ENCODE measurements around the gene KLHL14. TPM values are rescaled to one million over a fixed set of nuclear protein-coding genes. Genes with fewer than 3 reads are reported as not detected.
A peak's percentile ranks its signal among the peaks of the same experiment; 100 is the strongest.

The KLHL14 gene
- total RNA-seq: under 1 TPM in 3 of 6 donors, not detected in 3; 0.20 to 0.49 (median 0.44) TPM

- Histone ChIP-seq H3K4me1 (peaks cover 10 to 31% (median 21%) of the 10 kb centered on the region in 4 donors), H3K27me3 (peaks cover 0 to 31% (median 22%) of the 10 kb centered on the region in 4 donors), H3K27ac (no peak within 1 kb of the TSS), H3K36me3 (no peaks in the 10 kb centered on the region), H3K4me3 (peak within 1 kb of the TSS in 3 of 4 donors; percentile 23 to 47 (median 39)), H3K9me3 (no peaks in the 10 kb centered on the region)
- DNase-seq (no peak), ATAC-seq (ENCODE audit: low FRiP score in 2 of 2) (no peak)
- TF ChIP-seq EP300 (IDR thresholded peaks at IDR 0.05) (no peak), POLR2A (IDR thresholded peaks at IDR 0.05) (no peak), CTCF (IDR thresholded peaks at IDR 0.05) (no peak), POLR2AphosphoS5 (IDR thresholded peaks at IDR 0.05) (no peak)
- WGBS, 2 donors: 37 to 51% methylated on average over 17 of the region's 17 CpGs
These were observed at the start of gene KLHL14 for GRCh38 chr18:32772581-32773381. KLHL14 (minus strand) TSS chr18:32773023; CDS start chr18:32770591, 2,432 bp downstream.

GRCh38 chr18:32822197-32822596, 49.4 kb upstream of the KLHL14 start:
- DNase-seq (peak in 1 of 2 donors; percentile 45), ATAC-seq (ENCODE audit: low FRiP score in 2 of 2) (no peak)
- Histone ChIP-seq H3K4me3 (no peak overlapping the region), H3K27me3 (no peaks in the 10 kb centered on the region), H3K27ac (no peak overlapping the region), H3K9me3 (no peaks in the 10 kb centered on the region), H3K36me3 (no peaks in the 10 kb centered on the region), H3K4me1 (no peaks in the 10 kb centered on the region)
- TF ChIP-seq EP300 (IDR thresholded peaks at IDR 0.05) (no peak), POLR2AphosphoS5 (IDR thresholded peaks at IDR 0.05) (no peak), CTCF (IDR thresholded peaks at IDR 0.05) (no peak), POLR2A (IDR thresholded peaks at IDR 0.05) (no peak)
- WGBS, 2 donors: 83 to 86% methylated on average over 16 of the region's 16 CpGs

GRCh38 chr18:32815881-32816280, 43.1 kb upstream of the KLHL14 start:
- TF ChIP-seq POLR2AphosphoS5 (IDR thresholded peaks at IDR 0.05) (no peak), CTCF (IDR thresholded peaks at IDR 0.05) (no peak), POLR2A (IDR thresholded peaks at IDR 0.05) (no peak), EP300 (IDR thresholded peaks at IDR 0.05) (no peak)
- no peaks in the 10 kb centered on the region for H3K9me3 ChIP-seq
- no peak overlapping the region for H3K27ac ChIP-seq
- H3K4me1 ChIP-seq: no peaks in the 10 kb centered on the region
- no peak overlapping the region for H3K4me3 ChIP-seq
- no peaks in the 10 kb centered on the region for H3K36me3 ChIP-seq
- DNase-seq (no peak), ATAC-seq (ENCODE audit: low FRiP score in 2 of 2) (no peak)
- H3K27me3 ChIP-seq: no peaks in the 10 kb centered on the region
- WGBS, 2 donors: 69 to 72% methylated on average over 3 of the region's 3 CpGs

GRCh38 chr18:32812342-32812741, 39.5 kb upstream of the KLHL14 start:
- H3K4me1 ChIP-seq: no peaks in the 10 kb centered on the region
- no peak for ATAC-seq (ENCODE audit: low FRiP score in 2 of 2)
- H3K27me3 ChIP-seq: no peaks in the 10 kb centered on the region
- WGBS, 2 donors: 62 to 87% methylated on average over 3 of the region's 3 CpGs
- H3K9me3 ChIP-seq: no peaks in the 10 kb centered on the region
- no peak overlapping the region for H3K27ac ChIP-seq
- no peak overlapping the region for H3K4me3 ChIP-seq
- DNase-seq: no peak
- no peak for TF ChIP-seq CTCF (IDR thresholded peaks at IDR 0.05)
- TF ChIP-seq POLR2A (IDR thresholded peaks at IDR 0.05): no peak
- no peak for TF ChIP-seq POLR2AphosphoS5 (IDR thresholded peaks at IDR 0.05)
- TF ChIP-seq EP300 (IDR thresholded peaks at IDR 0.05): no peak
- no peaks in the 10 kb centered on the region for H3K36me3 ChIP-seq

- Histone ChIP-seq H3K9me3 (no peaks in the 10 kb centered on the region), H3K27ac (no peak overlapping the region), H3K4me1 (no peaks in the 10 kb centered on the region), H3K4me3 (no peak overlapping the region), H3K27me3 (no peaks in the 10 kb centered on the region), H3K36me3 (no peaks in the 10 kb centered on the region)
- 30 to 72% methylated on average over 1 of the region's 1 CpG for WGBS, 2 donors
- ATAC-seq (ENCODE audit: low FRiP score in 2 of 2): no peak
- DNase-seq: no peak
- TF ChIP-seq EP300 (IDR thresholded peaks at IDR 0.05): no peak
- no peak for TF ChIP-seq CTCF (IDR thresholded peaks at IDR 0.05)
- TF ChIP-seq POLR2AphosphoS5 (IDR thresholded peaks at IDR 0.05): no peak
- no peak for TF ChIP-seq POLR2A (IDR thresholded peaks at IDR 0.05)
These were observed 37.5 kb upstream of the KLHL14 start for GRCh38 chr18:32810314-32810713.
